NCI-H1092 treated with DMSO at 0.1 percent for 48 hours (cell line): ENCODE data around the gene ATP23.

Source experiments
- DNase-seq: peaks from one replicate; lab custom pipeline; 2025; lab: John Stamatoyannopoulos, UW

ATP23 gene

GRCh38 chr12:57983146-57983857 is 41.9 kb downstream of the ATP23 start:
- DNase-seq, result peak; percentile 18

DNA sequence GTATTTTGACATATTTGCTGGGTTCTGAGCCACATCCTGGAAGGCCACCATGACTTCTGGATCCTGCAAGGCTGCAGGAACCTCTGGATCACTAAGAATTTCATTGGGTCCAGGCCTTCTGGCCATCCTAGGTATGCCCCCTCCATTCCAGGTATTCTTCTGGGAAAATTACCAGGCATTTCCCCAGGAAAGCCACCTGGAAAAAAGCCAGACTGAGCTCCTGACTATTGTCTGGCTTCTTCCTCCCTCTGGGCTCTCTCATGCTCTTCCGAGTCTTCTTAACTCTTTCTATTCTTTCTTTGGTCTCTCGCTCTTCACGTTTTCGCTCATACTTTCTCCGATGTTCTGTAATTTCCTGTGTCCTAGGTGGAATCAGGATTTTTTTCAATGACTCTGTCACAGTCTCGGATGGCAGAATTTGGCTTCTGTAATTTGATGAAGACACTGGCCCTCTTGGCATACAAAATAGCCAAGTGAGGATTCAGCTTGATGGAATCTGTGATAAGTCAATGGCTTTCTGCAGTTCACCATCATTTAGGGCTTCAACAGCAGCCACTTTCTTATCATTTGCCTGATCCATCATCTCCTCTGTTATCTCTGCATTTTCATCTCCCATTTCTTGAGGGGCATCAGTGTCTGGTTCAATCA is 42.6 kb downstream of the ATP23 start:
- DNase-seq, result no peak

- DNase-seq, result no peak
These were observed 43.3 kb downstream of the ATP23 start for GRCh38 chr12:57984629-57985151.

GRCh38 chr12:57985685-57986084 is 44.3 kb downstream of the ATP23 start:
- DNase-seq, result no peak

GRCh38 chr12:57989838-57990237 is 48.5 kb downstream of the ATP23 start:
- DNase-seq, result no peak

GRCh38 chr12:57990241-57990883 is 49.0 kb downstream of the ATP23 start:
- no peak for DNase-seq

DNA sequence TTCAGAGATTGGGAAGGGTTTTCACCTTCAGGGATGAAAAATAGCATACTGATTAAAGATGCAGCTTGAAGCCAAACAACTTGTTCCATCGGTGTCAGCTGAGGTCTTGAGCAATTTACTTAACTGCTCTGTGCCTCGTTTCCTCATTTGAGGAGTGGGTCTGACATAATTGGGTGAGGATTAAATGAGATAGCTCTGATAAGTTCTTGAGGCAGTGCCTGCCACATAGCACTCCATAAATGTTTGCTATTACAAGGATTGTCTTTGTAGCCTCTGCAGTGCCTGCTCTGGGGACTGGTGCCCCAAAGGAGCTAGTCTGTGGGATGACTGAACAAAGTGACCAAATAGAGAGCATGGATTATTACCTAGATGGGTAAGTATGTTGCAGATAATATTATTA is 50.6 kb downstream of the ATP23 start:
- DNase-seq, result no peak

GRCh38 chr12:57993030-57993429 is 51.7 kb downstream of the ATP23 start:
- no peak for DNase-seq

DNA sequence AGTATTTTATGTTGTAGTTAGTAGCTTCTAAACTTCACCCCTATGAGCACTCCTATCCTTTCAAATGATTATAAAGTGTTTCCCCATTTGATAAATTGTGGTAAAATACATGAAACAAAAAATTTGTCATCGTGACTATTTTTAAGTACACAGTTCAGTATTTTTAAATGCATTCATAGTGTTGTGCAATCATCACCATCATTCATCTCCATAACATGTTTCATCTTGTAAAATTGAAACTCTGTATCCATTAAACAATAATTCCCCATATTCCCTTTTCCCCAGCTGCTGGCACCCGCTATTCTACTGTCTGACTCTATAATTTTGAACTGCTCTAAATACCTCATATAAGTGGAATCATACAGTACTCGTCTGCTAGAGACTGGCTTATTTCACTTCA is 52.5 kb downstream of the ATP23 start:
- DNase-seq, result no peak

GRCh38 chr12:57996520-57996919 is 55.2 kb downstream of the ATP23 start:
- no peak for DNase-seq

DNA sequence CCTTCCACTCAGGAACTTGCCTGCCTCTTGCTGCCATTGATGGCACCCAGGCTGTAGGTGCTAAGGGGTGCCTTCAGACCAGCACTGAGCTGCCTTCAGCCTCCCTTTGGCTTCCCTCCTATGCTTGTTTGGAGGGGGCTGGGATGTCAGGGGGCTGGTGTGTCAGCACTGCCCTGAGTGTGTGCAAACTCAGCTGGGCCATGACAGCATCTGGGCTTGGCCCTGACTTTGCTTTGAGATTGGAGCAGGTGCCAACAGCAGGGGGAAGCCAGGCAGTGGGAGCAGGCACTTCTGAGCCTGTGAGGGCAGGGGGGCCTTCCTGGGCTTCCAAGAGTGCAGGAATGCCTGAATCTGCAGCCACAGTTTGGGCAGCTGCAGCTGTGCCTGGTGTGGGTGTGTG is 56.9 kb downstream of the ATP23 start:
- DNase-seq, result no peak

GRCh38 chr12:58000499-58000898 is 59.1 kb downstream of the ATP23 start:
- DNase-seq, result no peak

GRCh38 chr12:58007875-58008274 is 66.5 kb downstream of the ATP23 start:
- no peak for DNase-seq

DNA sequence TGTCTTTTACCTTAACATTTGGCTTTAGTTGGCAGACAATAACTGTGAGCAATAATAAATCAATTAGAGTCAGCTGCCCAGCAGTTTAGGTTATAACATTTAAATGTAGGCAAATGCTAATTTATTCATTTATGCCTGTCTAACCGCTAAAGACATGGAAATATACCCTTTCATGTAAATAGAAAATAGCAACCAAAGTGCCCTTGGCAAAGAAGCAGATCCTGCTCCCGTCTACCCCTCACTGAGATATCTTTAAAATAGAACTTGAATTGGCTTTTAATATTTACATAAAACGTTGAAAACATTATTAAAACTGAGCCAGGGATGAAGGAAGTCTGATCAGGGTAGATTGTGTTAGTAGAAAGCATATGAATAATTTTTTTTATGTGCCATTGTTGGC is 67.3 kb downstream of the ATP23 start:
- DNase-seq, result no peak
